Epithelial cell of alveolus of lung (primary cell): ENCODE results near the gene ARL8A. TPM values are rescaled to one million over a fixed set of nuclear protein-coding genes. Genes with fewer than 3 reads are reported as not detected.

ENCODE experiments used
- total RNA-seq: library from RNA; depleted of rRNA; stranded (reverse); fragments of >200 nt; gene quantifications from 2 replicates; pipeline ENCODE4 v1.2.1, GENCODE V29; 2015

ARL8A gene
- 18.8 and 21.9 TPM in 2 replicates for total RNA-seq

DNA sequence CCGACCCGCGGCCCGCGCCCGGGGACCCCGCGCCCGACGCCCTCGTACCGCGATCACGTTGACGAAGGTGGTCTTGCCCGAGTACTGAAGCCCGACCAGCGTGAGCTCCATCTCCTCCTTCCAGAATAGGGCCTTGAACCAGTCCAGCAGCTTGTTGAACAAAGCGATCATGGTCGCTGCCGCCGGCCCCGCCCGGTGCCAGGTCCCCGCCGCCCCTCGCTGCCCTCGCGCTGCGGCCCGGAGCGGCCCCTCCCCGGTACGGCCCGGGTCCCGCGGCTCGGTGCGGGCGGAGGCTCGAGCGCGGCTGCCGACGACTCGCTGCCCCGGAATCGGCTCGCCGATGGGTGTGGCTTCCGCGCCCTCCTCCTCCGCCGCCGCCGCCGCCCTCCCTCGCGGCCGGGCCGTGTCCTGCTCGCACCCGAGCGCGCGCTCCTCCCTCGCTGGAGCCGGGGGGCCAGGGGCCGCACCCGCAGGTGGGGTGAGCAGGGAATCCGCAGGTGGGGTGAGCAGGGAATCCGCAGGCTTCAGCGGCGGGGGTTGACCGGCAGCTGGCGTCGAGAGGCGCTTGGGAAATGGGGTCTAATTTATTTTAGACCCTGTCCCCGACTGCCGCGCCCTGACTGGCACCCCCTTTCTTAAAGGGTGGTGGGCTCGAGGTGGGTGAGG, at the start of gene ARL8A:
TSS of gene ARL8A (minus strand) at position 336 of the 666 bp plus-strand sequence. CDS start at position 171, 165 bp downstream.

DNA sequence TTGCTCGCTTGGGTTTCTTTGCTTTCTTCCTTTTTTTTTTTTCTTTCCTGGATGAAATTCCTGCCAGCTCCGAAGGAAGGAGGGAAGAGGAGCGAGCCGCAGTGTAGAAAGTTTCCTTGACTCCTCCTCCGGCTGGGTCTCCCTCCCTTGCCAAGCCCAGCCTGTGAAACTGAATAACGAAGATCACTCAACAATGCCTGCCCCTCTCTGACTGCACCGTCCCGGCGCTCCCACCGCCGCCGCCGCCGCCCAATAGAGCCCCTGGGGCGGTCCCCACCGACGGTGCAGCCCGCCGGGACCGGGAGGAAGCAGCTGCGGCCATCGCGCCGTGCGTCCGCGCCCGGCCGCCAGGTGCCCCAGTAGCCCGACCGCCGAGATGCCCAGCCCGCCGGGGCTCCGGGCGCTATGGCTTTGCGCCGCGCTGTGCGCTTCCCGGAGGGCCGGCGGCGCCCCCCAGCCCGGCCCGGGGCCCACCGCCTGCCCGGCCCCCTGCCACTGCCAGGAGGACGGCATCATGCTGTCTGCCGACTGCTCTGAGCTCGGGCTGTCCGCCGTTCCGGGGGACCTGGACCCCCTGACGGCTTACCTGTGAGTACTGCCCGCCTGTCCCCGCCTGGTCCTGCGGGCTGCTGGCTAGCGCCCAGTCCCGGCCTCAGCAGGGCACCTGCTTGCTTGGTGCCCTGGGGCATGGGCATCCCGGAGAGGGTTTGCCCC, 49.2 kb upstream of the ARL8A start, which contains the start of gene LGR6:
TSS of gene LGR6 (plus strand) at position 186 of the 714 bp plus-strand sequence. CDS start at position 377, 191 bp downstream.

DNA sequence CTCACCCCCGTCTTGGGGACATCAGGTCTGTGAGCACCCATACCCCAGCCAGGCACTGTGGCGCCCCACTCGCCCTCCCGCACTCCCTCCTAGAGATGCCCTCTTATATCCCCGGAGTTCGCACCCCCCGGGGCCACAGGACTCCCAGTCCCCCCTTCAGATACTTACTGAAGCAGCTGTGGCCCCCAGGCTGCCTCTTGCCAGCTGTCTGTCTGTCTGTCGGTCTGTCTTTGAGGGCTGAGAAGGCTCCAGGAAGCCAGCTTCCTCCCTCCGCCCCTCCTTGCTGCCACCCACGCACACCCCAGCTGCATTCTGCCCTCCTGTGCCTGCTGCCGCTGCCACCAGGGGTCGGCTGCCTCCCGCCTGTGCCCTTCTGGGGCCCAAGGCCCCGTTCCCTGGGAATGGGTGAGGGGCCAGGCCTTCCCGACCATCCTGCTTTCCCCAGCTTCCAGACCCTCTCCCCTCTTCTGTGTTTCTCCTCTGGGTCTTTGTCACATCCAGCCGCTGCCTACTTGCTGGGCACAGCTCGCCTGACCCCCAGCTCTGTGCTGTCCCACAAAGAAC, 15.9 kb upstream of the ARL8A start, which contains the start of gene PTPN7:
TSS of gene PTPN7 (minus strand) at position 226 of the 564 bp plus-strand sequence. CDS start 1,200 bp downstream, outside the sequence.

DNA sequence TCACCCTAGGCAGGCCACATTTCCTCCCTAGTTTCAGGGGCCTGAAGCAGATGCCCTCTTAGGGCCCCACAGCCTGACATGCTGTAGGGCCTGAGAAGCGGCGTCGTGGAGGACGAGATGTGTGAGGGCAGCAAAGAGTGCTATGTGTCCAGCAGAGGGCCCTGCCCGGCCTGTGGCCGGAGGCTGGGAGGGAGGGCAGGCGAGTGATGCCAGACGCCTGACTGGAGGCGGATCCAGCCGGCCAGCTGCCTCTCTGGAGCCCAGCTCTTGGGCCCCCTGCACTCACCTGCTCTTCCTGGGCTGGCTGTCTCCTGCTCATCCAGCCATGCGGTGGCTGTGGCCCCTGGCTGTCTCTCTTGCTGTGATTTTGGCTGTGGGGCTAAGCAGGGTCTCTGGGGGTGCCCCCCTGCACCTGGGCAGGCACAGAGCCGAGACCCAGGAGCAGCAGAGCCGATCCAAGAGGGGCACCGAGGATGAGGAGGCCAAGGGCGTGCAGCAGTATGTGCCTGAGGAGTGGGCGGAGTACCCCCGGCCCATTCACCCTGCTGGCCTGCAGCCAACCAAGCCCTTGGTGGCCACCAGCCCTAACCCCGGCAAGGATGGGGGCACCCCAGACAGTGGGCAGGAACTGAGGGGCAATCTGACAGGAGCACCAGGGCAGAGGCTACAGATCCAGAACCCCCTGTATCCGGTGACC, 21.8 kb downstream of the ARL8A start, which contains the start of gene GPR37L1:
TSS of gene GPR37L1 (plus strand) at position 279 of the 697 bp plus-strand sequence. CDS start at position 326, 47 bp downstream.

Other genes starting within 250 kb of the ARL8A start
- gene LMOD1, start 198.2 kb downstream of the ARL8A start, total RNA-seq: 0.56 and 1.0 TPM in 2 replicates
- gene TIMM17A, start 189.2 kb downstream of the ARL8A start, total RNA-seq: 37.0 and 62.6 TPM in 2 replicates
- gene RNPEP, start 162.1 kb downstream of the ARL8A start, total RNA-seq: 71.9 and 73.8 TPM in 2 replicates
- gene ELF3, start 134.2 kb downstream of the ARL8A start, total RNA-seq: 0.91 and 1.9 TPM in 2 replicates
- not detected in 2 replicates for gene GPR37L1, start 21.8 kb downstream of the ARL8A start, total RNA-seq
- gene PTPN7, start 15.9 kb upstream of the ARL8A start, total RNA-seq: not detected in 2 replicates
- gene LGR6, start 49.1 kb upstream of the ARL8A start, total RNA-seq: not detected in 2 replicates
- 27.3 and 61.7 TPM in 2 replicates for gene UBE2T, start 197.2 kb upstream of the ARL8A start, total RNA-seq
- 2.8 and 7.2 TPM in 2 replicates for gene PPP1R12B, start 204.0 kb upstream of the ARL8A start, total RNA-seq